Ureter (tissue), 1 donor: ENCODE data around the gene CACNA2D1. TPM values are rescaled to one million over a fixed set of nuclear protein-coding genes. Genes with fewer than 3 reads are reported as not detected.
A peak's percentile ranks its signal among the peaks of the same experiment; 100 is the strongest.

ENCODE experiments used
- DNase-seq: peaks from one replicate; pipeline ENCODE4 v3.0.0-alpha.2; 2020; ENCODE audit warnings: low spot score
- total RNA-seq: library from RNA; stranded (reverse); gene quantifications from one replicate; pipeline ENCODE4 v1.2.4, GENCODE V29; 2023
- donor health status: DM: yes; HTN: yes; CAD: no.

Gene CACNA2D1
- total RNA-seq, 1 donor from 2014 or later: 20.2 TPM

- no peak for DNase-seq
Observed at GRCh38 chr7:82345886-82346285, 97.7 kb downstream of the CACNA2D1 start.

GRCh38 chr7:82343716-82344115, 99.9 kb downstream of the CACNA2D1 start:
- no peak for DNase-seq

DNA sequence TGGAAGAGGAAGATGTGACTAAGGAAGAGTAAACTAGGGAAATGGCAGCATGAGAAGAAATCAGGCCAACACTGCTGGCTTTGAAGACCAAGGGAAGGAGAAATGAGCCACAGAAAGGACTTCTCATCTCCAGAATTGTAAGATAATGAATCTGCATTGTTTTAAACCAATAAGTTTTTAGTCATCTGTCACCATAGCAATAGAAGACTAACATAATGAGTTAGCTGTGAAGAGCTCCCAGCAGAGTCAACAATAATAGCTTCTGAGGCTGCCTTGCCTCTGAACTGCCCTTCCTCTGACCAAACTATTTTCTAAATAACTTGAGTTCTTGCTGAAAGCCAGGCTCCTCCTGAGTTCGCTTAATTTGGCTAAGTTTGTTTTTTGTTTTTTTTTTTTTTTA, 103.6 kb downstream of the CACNA2D1 start:
- no peak for DNase-seq

- no peak for DNase-seq
Observed at GRCh38 chr7:82335927-82336326, 107.7 kb downstream of the CACNA2D1 start.

GRCh38 chr7:82335001-82335400, 108.6 kb downstream of the CACNA2D1 start:
- no peak for DNase-seq

DNA sequence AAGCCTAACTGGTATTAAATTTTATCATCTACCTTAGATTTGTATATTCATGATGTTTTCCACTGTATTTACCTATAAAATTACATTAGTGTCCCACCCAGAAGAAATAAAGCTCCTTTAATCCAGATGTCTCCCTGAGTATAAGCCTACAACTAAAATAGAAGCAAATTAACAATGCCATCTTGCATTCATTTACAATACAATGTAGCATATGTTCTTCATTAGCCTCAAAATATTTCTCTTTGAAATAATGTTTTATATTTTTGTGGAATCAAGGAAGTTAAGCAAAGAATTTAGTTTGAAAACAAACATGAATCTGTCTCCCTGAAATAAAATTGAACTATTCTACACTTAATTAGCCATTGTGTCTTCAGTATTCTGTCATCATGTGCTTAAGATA, 112.3 kb downstream of the CACNA2D1 start:
- DNase-seq: no peak

DNA sequence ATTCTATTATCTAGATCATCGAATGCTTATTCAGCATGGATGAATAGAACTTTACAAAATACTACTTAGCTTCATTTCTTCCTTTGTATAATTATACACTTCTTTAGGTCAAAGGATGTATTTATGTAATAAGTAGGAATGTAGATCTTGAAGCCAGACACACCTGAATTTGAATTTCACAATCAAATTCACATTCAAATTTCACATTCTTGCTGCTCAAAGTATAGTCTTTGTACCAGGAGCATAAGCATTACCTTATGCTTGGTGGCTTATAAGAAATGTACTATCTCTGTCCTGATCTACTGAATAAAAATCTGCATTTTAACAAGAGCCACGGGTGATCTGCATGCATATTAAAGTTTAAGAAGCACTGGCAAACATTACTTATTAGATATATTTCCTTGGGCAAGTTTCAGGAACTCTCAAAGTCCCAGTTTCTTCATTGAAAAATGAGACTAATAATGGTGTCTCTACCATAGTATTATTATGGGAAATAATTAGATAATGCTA, 112.8 kb downstream of the CACNA2D1 start:
- DNase-seq: no peak

DNA sequence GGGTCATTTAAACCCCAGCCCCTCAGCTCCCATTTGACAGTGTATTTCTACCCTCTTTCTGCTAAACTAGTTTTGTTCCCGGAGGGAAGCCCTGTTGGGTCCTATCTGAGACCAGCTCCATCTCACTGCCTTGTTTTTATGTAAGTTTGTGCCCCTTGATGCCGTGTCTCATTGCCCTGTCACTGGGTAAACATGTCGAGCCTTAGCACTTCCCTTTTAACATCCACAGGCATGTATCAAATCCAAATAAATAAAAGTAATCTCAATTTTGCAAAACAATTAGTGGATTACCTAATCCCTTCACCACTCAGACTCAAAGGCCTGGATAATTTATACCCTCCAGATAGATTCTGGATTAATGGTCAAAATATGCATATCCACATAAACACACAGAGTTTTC, 115.7 kb downstream of the CACNA2D1 start:
- DNase-seq: no peak

DNA sequence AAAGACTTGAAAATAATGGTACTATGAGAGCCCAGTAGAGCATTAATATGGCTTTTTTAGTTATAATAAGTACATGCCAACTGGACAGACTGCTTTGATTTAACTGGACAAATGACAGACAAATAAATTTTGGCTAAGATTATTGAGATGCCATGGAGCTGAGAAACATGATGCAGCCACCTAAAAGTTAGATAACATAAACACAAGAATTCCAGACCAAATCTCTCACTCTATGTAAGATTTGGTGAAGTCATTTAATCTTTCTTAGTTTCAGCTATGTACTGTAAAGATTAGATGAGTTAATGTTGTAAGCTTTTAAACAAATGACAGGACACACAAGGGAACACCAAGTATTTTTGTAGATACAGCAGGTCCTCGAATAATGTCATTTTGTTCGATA, 118.2 kb downstream of the CACNA2D1 start:
- DNase-seq: no peak

GRCh38 chr7:82323806-82324205, 119.8 kb downstream of the CACNA2D1 start:
- no peak for DNase-seq

DNA sequence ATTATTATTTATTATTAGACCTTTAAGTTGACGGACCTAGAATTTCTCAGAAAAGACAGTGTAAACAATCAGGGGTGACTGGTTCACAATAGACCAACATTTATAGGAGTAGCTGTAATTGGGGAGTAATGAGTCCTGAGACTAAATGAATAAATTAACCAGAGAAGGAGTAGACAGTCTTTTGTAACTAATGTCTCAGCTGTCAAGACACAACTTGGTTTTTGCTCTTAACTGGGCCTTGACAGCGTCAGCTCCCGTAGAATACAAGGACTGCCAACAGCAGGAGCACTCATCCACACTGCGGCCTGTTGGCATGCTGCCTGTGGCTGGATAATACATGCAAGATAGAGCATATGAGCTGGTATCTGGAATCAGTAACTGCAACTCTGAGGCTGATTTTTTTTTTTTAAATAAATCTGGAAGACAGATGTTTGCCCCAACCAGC, 123.9 kb downstream of the CACNA2D1 start:
- peak; percentile 50 for DNase-seq

DNA sequence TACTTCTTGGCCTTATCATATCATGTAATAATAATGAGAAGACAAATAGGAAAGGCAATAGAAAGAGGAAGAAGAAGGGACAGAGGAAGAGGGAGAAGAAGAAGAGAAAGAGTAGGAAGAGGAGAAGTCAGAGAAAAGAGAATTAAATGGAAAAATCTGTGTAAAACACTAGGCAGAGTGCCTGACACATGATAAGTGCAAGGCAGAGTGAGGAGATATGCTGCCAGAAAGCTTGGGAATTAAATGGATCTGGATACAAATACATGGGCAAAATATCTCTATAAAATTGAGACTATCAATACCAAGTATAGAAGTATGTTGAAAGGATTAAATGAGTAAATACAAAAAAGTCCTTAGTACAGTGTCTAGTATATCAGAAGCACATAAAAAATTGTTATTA, 124.8 kb downstream of the CACNA2D1 start:
- DNase-seq: no peak

DNA sequence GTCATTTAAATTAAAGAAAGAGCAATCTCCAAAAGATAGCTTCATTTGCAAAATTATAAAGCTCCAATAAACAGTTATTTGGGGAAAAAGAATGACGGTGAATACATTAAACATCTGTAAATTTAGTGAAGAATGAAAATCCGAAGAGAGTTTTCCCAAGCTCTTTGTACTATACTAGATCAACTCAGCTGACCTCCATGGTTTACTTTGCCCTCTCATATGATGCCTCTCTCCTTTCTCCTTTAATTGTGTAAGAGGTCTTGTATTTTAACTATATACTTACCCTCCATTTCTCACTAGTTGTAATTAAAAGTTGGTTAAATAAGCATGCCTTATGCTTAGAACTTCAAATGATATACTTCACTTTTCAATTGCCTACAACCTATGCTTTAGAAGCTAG, 125.8 kb downstream of the CACNA2D1 start:
- DNase-seq: no peak

DNA sequence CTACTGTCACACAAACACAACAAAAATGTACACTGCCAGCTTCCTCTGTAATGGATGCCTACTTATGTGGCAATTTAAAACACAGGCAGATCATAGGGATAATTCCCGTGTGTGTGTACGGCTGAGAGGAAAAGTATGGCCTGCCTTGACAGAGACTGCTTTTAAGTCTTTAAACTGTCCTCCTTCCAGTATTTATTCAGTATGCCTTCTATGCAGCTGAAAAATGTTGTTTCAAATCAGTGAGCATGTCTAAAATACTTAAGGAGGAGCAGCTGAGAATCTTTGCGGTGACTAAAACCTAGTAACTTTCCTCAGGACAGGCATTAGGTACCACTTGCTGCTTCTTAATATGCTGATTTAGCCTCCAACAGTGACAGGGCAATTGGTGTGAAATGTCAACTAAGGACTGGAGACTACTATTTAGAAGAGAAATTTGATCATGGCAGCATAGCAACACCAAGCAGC, 126.3 kb downstream of the CACNA2D1 start:
- DNase-seq: no peak

DNA sequence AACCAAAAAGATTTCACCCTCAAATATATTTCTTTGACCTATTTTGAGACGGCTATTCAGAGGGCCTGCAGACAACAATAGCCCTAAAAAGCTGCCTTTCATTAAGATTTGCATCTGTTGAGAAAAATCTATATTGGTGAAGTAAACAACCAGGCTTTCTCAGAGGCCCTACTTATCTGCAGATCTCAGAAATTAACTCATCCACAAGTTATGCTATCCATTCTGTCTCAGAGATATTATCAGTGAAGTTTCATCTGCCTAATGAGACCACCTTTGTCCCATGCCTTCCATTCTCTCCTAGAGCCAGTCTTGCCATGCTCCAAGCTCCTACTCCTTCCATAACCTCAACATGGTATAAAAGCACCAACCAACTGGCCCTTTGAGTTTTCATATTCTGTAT, 130.3 kb downstream of the CACNA2D1 start:
- DNase-seq: no peak

- no peak for DNase-seq
Observed at GRCh38 chr7:82312646-82313045, 130.9 kb downstream of the CACNA2D1 start.

DNA sequence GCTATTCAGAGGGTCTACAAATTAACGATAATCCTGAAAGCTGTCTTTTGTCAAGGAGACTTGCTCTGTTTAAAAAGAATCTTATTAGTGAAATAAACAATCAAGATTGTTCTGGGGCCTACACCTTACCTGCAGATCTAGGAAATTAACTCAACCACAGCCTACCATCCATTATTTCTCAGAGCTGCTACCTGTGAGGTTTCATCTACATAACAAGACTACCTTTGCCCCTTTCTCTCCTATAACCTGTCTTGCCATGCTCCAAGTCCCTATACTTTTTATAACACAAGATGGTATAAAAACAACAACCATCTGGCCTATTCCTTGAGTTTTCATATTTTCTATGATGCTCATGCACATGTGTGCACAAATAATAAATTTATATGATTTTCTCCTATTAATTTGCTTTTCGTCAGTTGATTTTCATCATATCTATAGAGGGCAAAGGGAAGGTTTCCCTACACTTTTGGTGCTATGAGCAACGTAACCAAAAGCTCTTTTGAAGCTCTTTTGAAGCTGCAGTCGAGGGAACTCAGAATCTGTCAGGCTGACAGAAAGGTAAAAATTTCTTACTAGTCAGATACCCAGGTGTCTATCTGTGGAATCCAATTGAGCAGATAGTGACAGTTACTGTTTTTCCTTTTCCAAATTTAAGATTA, 138.1 kb downstream of the CACNA2D1 start:
- DNase-seq: no peak

DNA sequence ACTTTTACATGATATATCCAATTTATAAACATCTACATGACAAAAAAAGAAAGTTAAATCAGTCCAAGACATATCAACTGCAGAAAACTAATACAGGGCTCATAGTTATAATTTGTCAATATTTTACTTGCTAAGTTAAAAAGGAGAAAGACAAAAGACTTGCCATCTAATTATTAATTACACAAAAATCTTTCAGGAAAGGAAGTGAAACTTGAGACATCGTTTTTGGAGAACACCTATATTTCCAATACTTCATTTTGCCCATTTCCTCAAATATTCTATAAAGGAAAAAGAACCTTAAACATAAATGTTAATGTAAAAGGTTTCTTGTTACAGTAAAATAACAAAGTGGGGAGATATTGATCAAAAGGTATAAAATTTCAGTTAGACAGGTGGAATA, 148.7 kb downstream of the CACNA2D1 start:
- DNase-seq: no peak

GRCh38 chr7:82294382-82294784, 149.2 kb downstream of the CACNA2D1 start:
- DNase-seq: no peak

DNA sequence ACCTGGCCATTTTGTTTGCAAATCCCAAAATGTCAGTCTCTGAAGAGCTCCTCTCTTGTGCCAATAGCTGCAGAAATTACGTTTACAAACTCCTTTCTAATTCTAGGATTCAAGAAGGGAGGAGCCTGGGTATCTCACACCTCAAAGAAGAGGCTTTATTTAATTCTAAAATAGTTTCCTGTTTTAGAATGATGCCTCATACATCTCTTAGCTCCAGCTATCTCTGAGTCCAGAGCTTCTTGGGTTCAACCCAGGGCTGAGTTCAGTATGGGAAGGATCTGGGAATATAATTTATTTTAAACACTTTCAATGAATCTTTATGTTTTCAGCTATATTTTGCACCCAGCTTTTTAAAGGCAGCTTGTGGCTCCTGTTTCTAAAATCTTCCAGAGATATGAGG, 150.1 kb downstream of the CACNA2D1 start:
- no peak for DNase-seq

DNA sequence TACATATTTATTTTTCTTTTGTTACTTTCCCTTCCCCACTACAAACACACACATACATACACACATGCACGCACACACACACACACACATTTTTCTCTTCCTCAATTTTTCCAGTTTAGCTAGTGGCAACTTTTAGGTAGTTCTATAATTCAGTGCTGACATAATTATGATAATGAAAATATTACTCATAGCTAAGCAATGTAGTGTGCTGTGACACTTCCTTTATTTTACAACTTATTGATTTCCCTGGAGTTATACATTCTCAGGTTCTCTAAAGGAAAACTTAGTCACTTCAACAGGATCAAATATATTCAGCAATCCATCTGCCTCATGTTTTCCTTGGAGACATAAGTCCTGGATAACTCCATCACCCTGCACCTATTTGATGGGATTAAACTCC, 151.6 kb downstream of the CACNA2D1 start:
- DNase-seq: no peak

DNA sequence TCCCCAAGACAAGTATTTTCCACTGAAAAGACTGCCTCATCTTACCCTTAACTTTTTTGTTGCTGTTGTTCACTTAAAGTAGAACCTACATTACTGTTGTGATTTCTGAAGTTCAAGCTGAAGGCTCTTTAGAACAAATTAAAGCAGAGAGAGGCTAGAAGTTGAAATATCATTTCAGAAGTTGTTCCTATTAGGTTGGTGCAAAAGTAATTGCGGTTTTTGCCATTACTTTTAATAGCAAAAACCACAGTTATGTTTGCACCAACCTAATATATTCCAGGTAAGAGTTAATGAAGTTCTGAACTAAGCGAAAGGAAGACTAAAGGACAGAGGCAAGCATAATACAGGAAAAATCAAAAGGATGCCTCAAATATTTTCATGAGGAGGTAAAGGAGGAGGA, 153.7 kb downstream of the CACNA2D1 start:
- DNase-seq: no peak

- no peak for DNase-seq
Observed at GRCh38 chr7:82289152-82289535, 154.4 kb downstream of the CACNA2D1 start.

DNA sequence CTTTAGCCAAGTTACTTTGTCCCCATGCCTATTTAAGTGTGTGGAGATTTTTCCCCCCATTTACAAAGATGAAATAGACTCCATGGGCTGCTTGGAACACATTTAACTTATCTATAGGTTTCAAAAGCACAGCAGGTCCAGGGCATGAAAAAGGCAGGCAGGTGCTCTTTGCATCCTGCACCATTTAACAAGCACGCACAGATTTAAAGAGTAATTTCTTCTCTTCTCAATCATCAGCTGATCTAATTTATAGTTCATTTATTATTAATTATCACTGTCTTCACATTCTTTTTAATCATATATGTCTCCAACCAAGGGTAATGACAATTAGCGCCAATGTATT, 156.8 kb downstream of the CACNA2D1 start:
- DNase-seq: no peak
